Fibroblast of peridontal ligament (primary cell): ENCODE measurements around the gene PROB1.
"Not testable (repeated sequence)": the region's sequence is repeated elsewhere in the genome, so short reads cannot be mapped to it uniquely, and the experiment has no call there.

Experiments
- DNase-seq: peaks from one replicate; pipeline ENCODE4 v3.0.0-alpha.2; 2010; ENCODE audit errors: extremely low read depth

The PROB1 gene

DNA sequence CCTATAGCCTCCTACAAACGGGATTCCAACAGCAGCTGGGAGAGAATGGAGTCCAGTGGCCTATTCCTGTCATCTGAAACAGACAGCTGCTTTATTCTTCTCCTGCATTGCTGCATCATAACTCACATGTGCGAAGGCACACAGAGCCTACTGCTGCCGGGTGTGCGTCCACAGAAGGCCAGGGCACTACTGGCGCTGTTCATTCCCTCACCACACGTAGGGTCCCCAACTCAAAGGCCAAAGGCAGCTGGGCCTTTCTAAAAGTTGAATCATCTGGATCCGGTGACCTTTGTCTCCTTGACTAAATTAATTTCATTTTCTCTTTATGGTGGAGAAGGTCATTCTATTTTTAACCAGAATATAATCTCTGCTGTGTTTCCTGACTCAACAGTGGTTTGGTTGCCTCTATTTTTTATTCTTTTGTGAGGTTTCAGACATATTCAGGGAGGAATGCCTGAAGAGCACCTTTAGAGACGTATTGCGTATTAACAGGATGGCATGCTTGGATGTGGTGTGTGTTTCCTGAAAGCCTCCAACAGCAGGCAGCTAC, 19.8 kb upstream of the PROB1 start:
- no peak for DNase-seq

DNA sequence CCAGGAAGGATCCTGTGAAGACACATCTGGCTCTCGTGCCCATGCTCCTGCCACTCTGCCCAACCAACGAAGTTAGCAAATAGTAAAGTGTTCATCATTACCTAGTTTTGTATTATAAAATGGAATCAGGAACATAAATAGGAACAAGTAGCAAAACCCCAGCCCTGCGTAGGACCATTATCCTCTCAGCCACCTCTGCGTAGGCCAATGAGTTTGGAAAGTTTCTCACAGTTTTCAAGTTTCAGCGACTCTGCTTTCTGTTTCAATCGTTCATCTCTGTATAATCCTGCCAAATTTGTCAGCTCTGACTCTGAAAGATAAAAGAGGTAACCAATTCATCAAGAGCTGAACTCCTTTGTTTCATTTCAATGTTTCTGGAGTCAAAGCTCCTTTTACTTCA, 19.1 kb upstream of the PROB1 start:
- DNase-seq: no peak

DNA sequence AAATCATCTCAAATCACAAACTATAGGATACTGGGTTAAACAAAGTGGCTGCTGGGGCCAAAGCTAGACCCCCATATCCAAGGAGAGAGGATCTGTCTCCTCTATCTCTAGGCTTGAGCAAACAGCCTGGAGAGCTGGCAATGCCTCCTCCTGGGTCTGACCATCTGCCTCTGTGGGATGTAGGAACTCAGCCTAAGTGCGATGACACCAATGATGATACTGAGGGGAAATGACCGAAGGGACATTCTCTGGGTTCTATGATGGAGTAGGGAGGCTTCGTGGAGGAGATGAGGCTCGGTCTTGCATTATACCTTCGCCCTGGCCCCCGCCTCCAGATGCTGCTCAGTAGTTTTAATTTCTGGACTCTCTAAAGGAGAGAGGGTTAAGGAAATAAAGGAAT, 18.2 kb upstream of the PROB1 start:
- no peak for DNase-seq

DNA sequence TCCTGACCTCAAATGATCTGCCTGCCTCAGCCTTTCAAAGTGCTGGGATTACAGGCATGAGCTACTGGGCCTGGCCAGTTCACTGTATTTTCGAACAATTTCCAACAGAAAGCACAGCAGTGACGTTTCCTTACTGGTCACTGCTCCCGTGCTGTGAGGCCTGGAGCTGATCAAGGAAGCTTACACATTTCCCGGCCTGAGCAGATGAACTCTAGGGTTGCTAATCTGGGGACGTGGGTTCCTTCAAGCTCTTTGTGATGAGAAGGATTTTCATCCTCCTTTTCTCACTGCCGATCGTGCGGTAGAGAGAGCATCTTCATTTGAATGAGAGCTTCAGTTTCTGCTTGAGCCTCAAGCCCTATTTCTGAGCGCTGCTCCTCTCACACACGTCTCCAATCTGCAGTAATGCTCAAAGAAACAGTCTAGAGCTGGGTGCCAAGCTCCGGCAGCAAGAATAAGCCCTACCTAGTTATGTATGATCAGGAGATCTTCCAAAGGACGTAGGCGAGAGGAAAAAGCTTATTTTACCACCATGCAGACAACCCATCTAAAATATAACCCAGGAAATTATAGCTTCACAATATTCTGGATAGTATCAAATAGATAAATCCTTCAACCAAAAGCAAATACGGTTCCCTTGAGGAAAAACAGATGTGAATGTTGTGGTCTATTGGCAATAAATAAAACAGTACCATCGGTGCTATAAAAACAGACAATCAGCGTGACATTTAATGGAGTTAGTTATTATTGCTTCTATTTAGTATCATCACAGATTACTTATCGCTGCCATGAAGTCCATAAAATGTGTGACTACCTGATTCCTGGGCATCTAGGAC, 16.3 kb upstream of the PROB1 start:
- no peak for DNase-seq

DNA sequence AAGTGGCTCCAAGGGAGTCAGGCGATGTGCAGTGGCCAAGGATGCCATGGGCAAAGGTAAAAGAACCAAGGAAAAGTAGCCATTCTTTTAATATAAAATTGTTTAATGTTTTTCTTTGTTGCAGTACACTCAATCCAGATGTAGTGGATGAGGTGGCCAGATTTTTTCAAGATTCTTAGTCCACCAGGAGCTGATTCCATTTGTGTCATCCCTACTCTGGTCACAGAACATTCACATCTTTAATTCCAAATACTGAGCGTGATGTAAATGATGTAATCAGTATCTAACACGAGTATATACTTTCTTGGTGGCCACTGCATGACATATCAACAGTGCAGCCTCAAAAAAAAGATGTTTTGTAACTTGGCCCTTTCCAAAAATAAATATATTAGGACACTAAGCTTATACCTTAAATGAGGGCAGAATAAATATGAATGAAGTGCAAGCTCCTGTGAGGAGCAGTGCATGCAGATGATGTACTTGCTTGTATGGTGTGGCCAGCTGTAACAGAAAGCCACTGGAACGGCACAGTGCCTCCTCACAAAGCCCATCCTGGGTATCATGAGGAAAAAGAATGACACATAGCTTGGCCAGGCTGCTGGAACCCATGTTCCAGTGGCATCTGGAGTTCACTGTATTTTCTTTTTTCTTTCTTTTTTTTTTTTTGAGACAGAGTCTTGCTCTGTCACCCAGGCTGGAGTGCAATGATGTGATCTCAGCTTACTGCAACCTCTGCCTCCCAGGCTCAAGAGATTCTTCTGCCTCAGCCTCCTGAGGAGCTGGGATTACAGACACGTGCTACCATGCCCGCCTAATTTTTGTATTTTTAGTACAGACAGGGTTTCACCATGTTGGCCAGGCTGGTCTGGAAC, 15.5 kb upstream of the PROB1 start:
- DNase-seq: no peak

DNA sequence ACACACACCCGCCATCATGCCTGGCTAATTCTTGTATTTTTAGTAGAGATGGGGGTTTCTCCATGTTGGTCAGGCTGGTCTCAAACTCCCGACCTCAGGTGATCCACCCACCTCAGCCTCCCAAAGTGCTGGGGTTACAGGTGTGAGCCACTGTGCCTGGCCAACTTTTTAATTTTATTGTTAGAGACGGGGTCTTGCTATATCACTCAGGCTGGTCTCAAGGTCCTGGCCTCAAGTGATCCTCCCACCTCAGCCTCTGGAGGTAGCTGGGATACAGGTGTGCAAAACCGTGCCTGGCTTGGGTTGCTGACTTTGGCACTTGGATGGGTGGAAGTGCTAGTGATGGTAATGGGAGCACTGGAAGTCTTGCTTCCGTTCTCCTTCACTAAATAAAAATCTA, 14.2 kb upstream of the PROB1 start:
- DNase-seq: not testable (repeated sequence)

DNA sequence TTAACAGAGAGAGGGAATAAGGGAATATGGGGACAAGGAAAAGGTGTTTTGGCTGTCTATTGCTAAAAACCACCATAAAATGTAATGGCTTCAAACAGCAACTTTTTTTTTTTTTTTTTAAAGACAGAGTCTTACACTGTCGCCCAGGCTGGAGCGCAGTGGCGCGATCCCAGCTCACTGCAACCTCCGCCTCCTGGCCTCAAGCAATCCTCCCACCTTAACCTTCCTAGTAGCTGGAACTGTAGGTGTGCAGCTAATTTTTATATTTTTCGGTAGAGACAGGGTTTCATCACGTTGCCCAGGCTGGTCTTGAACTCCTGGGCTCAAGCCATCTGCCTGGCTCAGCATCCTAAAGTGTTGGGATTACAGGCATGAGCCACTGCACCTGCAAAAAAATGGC, 13.3 kb upstream of the PROB1 start:
- no peak for DNase-seq

DNA sequence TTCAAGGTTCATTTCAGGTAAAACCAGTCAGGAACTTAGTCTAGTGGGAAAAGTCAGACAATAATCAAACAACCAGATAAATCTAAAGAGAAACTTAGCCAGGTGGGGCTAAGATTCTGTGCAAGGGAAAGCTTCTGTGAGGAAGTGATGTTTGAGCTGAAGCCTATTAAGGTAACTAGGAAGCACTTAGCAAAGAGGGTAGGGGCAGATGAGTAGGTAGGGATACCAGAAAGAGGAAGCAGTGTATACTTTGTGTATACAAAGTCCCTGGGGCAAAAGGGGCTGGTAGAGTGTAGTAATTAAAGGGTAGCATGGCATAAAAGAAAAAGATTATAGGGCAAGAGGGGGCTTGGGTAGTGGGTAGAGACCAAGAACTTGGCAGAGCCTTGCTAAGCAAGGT, 12.6 kb upstream of the PROB1 start:
- DNase-seq: no peak

DNA sequence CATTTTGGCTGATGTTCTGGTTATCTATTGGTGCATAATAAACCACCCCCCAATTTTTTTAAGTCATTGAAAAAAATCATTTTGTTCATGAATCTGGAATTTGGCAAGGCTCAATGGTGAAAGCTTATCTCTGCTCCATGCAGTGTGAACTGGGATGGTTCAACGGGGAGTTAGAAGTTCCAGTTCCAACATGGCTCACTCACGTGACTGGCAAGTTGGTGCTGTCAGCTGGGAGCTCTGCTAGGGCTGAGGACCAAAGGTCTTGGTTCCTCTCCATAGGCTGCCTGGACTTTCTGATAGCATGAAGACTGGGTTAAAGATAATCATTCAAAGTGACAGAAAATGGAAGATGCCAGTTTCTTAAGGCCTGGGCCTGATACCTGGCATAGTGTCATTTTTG, 12.1 kb upstream of the PROB1 start:
- DNase-seq: no peak

DNA sequence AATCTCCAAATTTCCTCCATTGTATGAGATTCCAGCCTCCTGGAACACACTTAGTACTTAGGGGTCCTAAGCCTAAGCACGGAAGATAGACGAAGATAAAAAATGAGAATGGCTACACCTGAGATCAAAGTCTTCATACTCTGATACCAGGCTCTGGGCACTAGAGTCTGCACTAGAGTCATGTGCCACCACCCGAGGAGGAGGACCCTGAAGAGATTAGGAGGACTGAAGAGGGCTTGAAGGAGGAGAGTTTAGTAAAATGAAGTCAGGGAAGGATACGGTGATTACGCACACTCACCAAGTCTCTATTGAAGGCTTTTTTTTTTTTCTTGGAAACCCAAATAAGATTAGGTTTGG, 9.6 kb upstream of the PROB1 start:
- no peak for DNase-seq

DNA sequence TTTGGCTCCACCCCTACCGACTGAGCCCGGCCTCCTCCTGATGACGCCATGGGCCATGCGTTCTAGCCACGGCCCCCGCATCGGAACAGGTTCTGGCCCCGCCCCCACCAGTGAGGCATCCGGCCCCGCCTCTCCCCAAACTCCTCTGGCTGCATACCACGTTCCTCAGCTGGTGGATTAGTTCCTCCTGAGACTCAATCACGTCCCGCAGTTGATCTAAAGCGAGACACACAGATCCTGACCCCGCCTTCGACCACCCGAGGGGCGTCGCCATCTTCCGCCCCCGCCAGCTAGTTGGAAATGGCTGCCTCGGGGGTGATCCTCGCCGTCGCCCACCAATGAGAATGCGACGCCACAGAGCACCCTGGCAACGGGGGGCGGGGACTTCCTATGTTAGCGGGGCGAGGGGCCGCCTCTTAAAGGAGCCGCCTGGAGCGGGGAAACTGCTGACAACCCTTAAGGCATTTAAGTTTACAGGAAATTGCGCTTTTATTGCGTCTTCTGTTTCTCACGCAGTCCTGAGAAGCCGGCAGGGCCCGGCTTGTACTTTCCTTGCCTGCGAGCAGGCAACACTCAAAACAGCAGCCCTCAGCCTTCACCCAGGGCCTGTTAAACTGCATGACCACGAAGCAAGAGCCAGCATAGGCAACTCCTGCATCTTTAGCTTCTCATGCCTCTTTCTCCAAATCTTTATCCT, 9.0 kb upstream of the PROB1 start, which contains the start of gene SPATA24:
Gene SPATA24, minus strand, starts transcription at position 303 of the 697 bp plus-strand sequence. Its CDS starts 29 bp downstream, at position 274.
- peak; percentile 95 for DNase-seq

DNA sequence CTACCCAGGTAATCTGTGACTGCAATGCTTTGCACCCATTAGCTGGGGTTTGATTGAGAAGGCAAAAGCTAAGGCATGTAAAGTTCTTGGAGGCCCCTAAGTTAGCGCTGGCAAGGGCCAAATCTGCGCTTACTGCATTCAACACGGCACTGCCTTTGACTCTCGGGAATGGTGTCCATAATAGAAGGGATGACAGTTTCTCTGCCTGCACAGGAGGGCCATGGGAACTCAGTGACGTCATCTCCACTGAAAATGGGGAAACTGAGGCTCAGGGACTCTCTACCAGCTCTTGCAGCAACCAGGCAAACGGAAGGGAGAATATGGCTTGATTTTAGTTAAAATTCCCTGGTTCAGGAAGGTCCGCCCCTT, 8.5 kb upstream of the PROB1 start:
- no peak for DNase-seq

DNA sequence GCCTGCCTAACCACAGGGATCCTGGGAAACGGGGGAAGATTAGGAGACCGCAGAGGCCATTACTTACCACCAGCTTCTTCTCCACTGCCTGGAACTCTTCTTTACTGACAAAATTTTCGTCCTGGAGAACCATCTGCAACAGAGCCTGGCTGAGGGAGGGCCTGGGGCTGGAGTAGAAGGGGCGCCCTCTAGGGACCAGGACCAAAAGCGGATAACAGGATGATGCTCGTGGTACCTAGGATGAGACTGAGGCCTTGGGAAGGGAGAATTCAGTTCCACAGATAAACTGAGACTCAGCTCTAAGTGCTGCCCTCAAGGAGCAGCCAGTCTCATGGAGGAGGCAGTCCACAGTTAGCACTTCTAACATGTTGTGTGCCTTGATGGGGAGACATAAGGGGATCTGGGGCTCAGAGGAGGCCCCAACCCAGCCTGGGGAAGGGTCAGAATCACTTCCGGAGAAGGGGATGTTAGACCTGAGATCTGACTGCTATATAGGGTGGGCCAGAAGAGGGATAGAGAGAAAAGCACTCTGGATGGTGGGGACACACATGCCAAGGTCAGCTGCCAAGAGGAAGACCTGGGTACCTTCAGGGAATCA, 7.8 kb upstream of the PROB1 start:
- DNase-seq: no peak

DNA sequence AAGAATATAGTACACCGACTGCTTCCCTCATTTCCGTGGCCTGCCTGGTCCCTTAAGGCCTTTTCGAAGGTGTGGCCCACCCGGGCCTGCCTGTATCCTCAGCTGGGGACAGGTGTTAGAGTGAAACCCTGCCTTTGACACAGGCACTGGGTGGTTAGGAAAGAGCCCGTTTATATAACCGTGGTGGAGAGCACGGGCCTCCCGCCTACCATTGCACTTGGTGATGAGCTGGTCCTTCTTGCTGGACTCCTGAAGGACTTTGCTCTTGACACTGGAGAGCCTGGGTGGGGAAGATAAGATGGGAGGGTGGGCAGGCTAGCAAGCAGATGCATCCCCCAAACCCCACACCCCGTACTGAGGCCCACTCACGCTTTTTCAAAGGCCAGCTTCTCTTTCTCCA, 6.6 kb upstream of the PROB1 start:
- DNase-seq: no peak

DNA sequence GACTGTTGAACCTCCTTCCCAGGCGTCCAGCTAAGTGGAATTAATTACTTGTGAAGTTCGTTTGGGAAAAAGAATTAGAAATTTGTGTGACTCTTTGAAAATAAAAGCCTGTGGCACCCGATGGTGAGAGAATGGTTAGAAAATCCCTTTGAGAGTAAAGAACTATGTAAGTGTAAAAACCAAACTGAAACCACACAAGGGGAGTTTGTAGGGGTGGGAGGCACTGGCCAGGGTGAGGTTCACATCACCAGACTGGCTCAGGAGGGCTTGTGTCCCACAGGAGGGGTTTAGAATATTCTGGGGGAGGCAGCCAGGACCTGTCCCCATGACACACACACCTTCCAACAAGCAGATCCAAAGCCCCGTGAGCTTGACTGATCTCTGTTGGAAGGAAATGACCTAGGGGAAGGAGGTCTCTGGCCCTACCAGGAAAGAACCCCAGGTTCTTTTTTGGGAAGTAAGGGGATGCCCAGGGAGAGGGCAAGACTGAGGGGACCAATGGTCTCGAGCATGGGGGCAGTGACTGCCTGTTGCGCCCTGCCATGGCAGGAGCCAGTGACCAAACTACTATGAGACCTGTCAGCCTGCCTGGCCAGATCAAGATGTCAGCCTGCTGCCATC, 4.7 kb upstream of the PROB1 start:
- no peak for DNase-seq

DNA sequence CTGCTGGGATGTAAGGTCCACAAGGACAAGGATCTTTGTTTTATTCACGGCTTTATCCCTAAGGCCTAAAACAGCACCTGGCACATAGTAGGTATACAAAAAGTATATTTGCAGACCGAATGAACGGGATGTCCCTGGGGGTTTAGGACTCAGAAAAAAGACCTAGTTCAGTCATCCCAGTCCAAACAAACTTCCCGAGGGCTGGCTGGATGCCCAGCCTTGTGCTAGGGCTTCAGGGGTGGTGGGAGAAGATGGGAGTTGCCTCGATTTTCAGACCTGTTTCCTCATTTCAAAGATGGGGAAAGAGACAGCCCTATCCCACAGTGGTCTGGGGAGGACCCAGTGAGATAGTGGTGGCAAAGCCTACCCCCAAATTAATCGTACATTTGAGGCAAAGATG, 3.0 kb upstream of the PROB1 start:
- DNase-seq: peak; percentile 34

DNA sequence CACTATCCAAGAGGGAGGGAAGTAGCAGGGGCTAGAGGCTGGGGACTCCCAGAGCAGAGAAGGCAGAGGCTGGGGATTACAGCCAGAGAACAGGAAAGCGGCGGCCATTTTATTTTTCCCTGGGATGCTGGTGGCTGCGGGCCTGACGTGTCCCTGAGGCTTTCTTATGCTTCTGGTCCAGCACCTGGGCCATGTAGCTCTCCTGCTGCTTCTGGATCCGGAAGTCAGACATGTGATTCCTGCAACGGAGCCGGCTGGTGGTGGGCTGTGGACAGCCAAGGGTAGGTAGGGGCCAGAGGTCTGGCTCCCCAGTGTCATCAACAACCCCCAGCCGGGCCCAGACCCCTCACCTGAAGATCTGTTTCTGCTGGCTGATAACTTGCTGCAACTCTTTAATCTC, 1.8 kb upstream of the PROB1 start:
- no peak for DNase-seq

DNA sequence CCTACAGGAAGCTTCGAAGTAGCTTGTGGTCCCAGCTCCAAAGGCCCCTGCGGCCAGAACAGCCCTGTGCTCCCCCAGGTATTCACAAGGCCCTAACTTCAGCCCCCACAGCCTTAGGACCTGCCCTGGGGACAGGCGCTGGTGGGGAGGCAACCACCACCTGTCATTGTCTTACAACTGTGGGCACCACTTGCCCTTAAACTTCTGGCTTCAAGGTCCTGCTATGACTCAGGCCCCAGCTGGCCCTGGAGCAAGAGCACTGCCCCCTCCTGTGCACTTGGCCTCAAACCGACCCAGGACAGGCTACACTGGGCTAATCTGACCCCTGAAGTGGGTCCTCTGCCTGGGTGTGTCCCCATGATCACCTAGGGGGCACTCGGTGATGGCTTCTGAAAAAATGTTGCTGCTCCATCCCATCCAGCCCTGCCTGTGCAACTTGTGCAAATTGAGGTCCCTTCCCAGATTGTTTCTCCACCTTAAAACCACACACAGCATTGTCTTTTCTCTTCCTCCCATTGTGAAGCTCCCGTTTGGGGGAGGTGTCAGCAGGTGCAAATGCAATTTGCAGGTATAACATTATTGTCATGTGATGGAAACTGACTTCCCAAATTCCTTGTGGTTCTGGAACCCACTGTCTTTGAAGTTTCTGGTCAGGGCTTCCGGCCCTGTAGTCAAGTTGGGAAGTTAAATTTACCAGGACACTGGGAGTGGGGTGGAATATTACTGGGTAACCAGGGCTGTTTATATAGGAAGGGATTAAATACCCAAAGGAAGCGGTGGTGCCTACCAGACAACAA, 1.1 kb upstream of the PROB1 start:
- DNase-seq: no peak

DNA sequence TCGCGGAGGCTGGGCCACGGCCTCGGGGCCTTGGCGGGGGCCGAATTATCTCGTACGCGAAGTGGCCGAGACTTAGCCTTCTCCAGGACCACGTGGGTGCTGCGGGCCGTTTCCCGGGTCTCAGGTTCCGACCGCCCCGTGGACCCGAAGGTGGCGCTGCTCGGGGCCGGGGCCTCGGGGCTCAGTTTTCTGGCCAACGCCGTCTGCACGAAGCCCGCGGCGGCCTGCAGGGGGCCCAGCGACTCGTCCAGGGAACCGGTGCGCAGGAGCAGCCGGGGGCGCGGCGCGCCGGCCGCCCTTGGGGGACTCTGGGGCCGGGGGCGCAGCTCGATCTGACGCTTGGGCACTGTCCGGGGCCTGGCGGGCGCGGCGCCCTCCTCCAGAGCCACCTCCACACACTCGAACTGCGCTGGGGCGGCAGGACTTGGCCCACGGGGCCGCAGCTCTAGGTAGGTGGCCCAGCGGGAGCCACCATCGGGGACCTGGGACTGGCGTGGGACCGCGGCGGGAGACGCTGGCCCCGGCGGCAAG, 716 bp downstream of the PROB1 start:
- DNase-seq: no peak

DNA sequence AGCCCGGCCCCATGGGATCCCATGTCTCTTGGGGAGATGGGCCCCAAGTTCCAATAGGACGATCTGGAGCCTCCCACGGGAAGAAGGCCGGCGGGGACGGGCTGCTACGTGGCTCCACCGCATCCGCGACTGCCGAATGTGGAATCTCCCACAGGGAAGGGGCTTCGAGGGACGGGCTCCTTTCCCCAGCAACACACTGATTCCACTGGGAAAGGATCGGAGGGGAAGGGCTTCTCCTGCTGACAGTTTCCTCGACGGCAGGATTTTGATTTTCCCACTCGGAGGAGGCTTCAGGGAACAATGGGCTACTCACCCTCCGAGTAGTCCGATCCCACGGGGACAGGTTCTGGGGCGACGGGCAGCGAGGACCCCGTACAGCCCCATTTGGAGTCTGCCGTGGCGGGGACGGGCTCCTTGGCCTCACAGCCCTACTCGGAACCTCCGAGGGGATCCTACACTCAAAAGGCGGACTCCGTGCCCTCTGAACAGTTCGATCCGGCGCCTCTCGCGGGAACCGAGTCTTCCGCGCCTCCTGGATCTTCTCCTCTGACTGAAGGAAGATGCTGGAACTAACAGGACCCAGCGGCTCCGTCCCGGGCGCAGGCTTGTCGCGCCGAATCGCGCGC, 1.3 kb downstream of the PROB1 start:
- no peak for DNase-seq
